Karpas-422 (cell line): ENCODE measurements around the gene VPS13D. TPM values are rescaled to one million over a fixed set of nuclear protein-coding genes. Genes with fewer than 3 reads are reported as not detected.

Experiments
- small RNA-seq: library from RNA; depleted of rRNA; stranded (forward); fragments of <200 nt; gene quantifications from one replicate; pipeline ENCODE3, GENCODE V24; 2014
- total RNA-seq: library from RNA; depleted of rRNA; stranded (reverse); fragments of >200 nt; shearing (Covaris generic); gene quantifications from 2 replicates; pipeline ENCODE4 v1.2.3, GENCODE V29; 2014; ENCODE audit warnings: low replicate concordance; rRNA removed

The VPS13D gene
- total RNA-seq, 1 experiment from 2014 or later: 36.2 TPM

Small RNA genes lying within 50 kb of the gene (small RNA-seq; reads per million reads assigned to genes)
- gene MIR4632: not detected
- not detected for gene RF00156
- gene SNORA59A: not detected

Other genes starting within 250 kb of the VPS13D start
- gene MFN2, start 249.6 kb upstream of the VPS13D start, total RNA-seq: 26.9 and 34.1 TPM in 2 replicates
- 33.8 and 66.1 TPM in 2 replicates for gene MIIP, start 210.5 kb upstream of the VPS13D start, total RNA-seq
- gene TNFRSF8, start 166.7 kb upstream of the VPS13D start, total RNA-seq: not detected in 2 replicates
- not detected in 2 replicates for gene TNFRSF1B, start 63.0 kb upstream of the VPS13D start, total RNA-seq